SK-N-SH (cell line): Measurements from ENCODE around the gene MTA3. TPM values are rescaled to one million over a fixed set of nuclear protein-coding genes. Genes with fewer than 3 reads are reported as not detected.
"Not testable (repeated sequence)": the region's sequence is repeated elsewhere in the genome, so short reads cannot be mapped to it uniquely, and the experiment has no call there.

ENCODE experiments used
- CTCF ChIA-PET: fragments of 300-600, 350-600 bp; formaldehyde crosslinking; extraction: SDS; loops from one replicate; lab custom pipeline; 2021; lab: Yijun Ruan, JAX
- POLR2A ChIA-PET: fragments of 350-600 bp; sonication (Branson Sonifier 250); formaldehyde crosslinking; extraction: SDS; loops from one replicate; lab custom pipeline; 2020; ENCODE audit warnings: antibody characterized with exemption, inconsistent platforms; lab: Yijun Ruan, JAX
- DNase-seq: peaks from one replicate; pipeline ENCODE4 v3.0.0; 2012
- H2AFZ ChIP-seq: fragments of 200-600 bp; sonication (generic); 2 replicates; pipeline ENCODE4 v1.8.1; 2016; ENCODE audit warnings: antibody characterized with exemption, mild to moderate bottlenecking, low read depth
- H3F3A ChIP-seq: fragments of 200-600 bp; sonication (generic); replicated peaks from 2 replicates; pipeline ENCODE3; 2016; ENCODE audit warnings: antibody characterized with exemption, mild to moderate bottlenecking; ENCODE audit not compliant: insufficient read depth
- H3K27ac ChIP-seq, 2 experiments: fragments of 200-500 bp in 1 of 2; fragments of 200-600 bp in 1 of 2; sonication (Bioruptor generic) in 1 of 2; sonication (generic), shearing (Covaris generic) in 1 of 2; 2 replicates each; pipeline versions ENCODE4 v1.5.1 to v1.6.1; 2014 to 2016; ENCODE audit warnings: low read depth in 2 of 2, inconsistent platforms in 1 of 2, low read length in 1 of 2, mild to moderate bottlenecking in 1 of 2, mixed read lengths in 1 of 2
- H3K27me3 ChIP-seq: fragments of 200-600 bp; sonication (generic), shearing (Covaris generic); 2 replicates; pipeline ENCODE4 v1.6.1; 2016; ENCODE audit warnings: mixed run types; ENCODE audit not compliant: insufficient read depth
- H3K36me3 ChIP-seq, 2 experiments: fragments of 200-500 bp in 1 of 2; fragments of 200-600 bp in 1 of 2; sonication (Bioruptor generic) in 1 of 2; sonication (generic) in 1 of 2; replicated peaks in 1 of 2; 2 replicates each; pipeline versions ENCODE3 to v1.5.1; 2014 to 2016; ENCODE audit warnings: low read length in 1 of 2, mild to moderate bottlenecking in 1 of 2; ENCODE audit not compliant: insufficient read depth in 2 of 2, control insufficient read depth in 1 of 2
- H3K4me1 ChIP-seq, 2 experiments: fragments of 200-500 bp in 1 of 2; fragments of 200-600 bp in 1 of 2; sonication (Bioruptor generic) in 1 of 2; sonication (generic), shearing (Covaris generic) in 1 of 2; 2 replicates each; pipeline versions ENCODE4 v1.5.1 to v1.6.1; 2014 to 2016; ENCODE audit warnings: low read depth in 1 of 2, low read length in 1 of 2, mixed run types in 1 of 2; ENCODE audit not compliant: insufficient read depth in 2 of 2, control insufficient read depth in 1 of 2
- H3K4me2 ChIP-seq: fragments of 200-600 bp; sonication (generic), shearing (Covaris generic); 2 replicates; pipeline ENCODE4 v1.6.1; 2017; ENCODE audit warnings: mixed run types
- H3K4me3 ChIP-seq, 2 experiments: fragments of 200-500 bp in 1 of 2; fragments of 200-600 bp in 1 of 2; sonication (Bioruptor generic) in 1 of 2; sonication (generic), shearing (Covaris generic) in 1 of 2; 2 replicates each; pipeline versions ENCODE4 v1.5.1 to v1.8.1; 2014 to 2016; ENCODE audit warnings: low read depth in 2 of 2, inconsistent platforms in 1 of 2, low read length in 1 of 2, mild to moderate bottlenecking in 1 of 2, mixed read lengths in 1 of 2, moderate library complexity in 1 of 2
- H3K79me2 ChIP-seq: fragments of 200-600 bp; sonication (generic); 2 replicates; pipeline ENCODE4 v1.8.1; 2017; ENCODE audit warnings: mild to moderate bottlenecking; ENCODE audit not compliant: insufficient read depth
- H3K9ac ChIP-seq: fragments of 200-600 bp; sonication (generic); 2 replicates; pipeline ENCODE4 v1.6.1; 2017; ENCODE audit warnings: mixed run types
- H3K9me2 ChIP-seq: fragments of 200-600 bp; sonication (generic); 2 replicates; pipeline ENCODE4 v1.6.1; 2017; ENCODE audit warnings: mixed run types
- H3K9me3 ChIP-seq: fragments of 200-600 bp; sonication (generic); 2 replicates; pipeline ENCODE4 v1.6.1; 2017; ENCODE audit warnings: mixed run types, mild to moderate bottlenecking, moderate library complexity
- H4K20me1 ChIP-seq: fragments of 200-600 bp; sonication (generic); 2 replicates; pipeline ENCODE4 v1.6.1; 2017; ENCODE audit warnings: mild to moderate bottlenecking, mixed run types; ENCODE audit not compliant: insufficient read depth
- FOXM1 ChIP-seq: IDR thresholded peaks from 2 replicates; pipeline ENCODE4 v1.4.0; 2012; ENCODE audit warnings: low read depth, mild to moderate bottlenecking
- NFIC ChIP-seq: IDR thresholded peaks from 2 replicates; pipeline ENCODE4 v1.4.0; 2012; ENCODE audit warnings: borderline replicate concordance
- SIN3A ChIP-seq: IDR thresholded peaks from 2 replicates; pipeline ENCODE4 v1.6.1; 2012; ENCODE audit warnings: low read depth, mild to moderate bottlenecking, low read length, moderate library complexity, borderline replicate concordance
- WGBS: methylation state at CpG from one replicate; pipeline ENCODE4 v1.1.6; 2017; ENCODE audit warnings: low lambda C conversion rate; 5-methylcytosine and 5-hydroxymethylcytosine counted together
- polyA plus RNA-seq, 3 experiments: library from polyadenylated mRNA; depleted of rRNA; stranded (reverse); fragments of >200 nt; gene quantifications; 2 replicates each; pipeline ENCODE4 v1.2.3, GENCODE V29; 2012
- TF ChIP-seq, protein P1 (sequence below): IDR thresholded peaks from 2 replicates; pipeline ENCODE4 v1.4.0; 2012; ENCODE audit warnings: low read depth
- TF ChIP-seq, protein P2 (sequence below): fragments of 150-350 bp; IDR thresholded peaks from 2 replicates; pipeline ENCODE4 v1.6.1; 2016; ENCODE audit warnings: mild to moderate bottlenecking, low read depth, low read length
- TF ChIP-seq, protein P3 (sequence below): IDR thresholded peaks from 2 replicates; pipeline ENCODE4 v1.4.0; 2012; ENCODE audit warnings: low read depth, borderline replicate concordance

The MTA3 gene
- polyA plus RNA-seq, 1 of the 3 experiments (the other 2 are of a cell fraction) = 30.8 TPM

GRCh38 chr2:42557306-42557705, 11.1 kb upstream of the MTA3 start:
- Histone ChIP-seq H3K79me2 (no peaks in the 10 kb centered on the region), H3K9ac (no peak overlapping the region), H2AFZ (no peak overlapping the region), H3K27ac (no peak overlapping the region), H3K4me1 (no peaks in the 10 kb centered on the region), H3K9me3 (no peaks in the 10 kb centered on the region), H4K20me1 (no peaks in the 10 kb centered on the region), H3F3A (no peaks in the 10 kb centered on the region), H3K27me3 (no peaks in the 10 kb centered on the region; the same call in 1 of the 2 replicates), H3K4me3 (no peak overlapping the region)
- CTCF ChIA-PET = interaction anchor here (1.6 to 2.2 kb wide), 2 partner anchors 10 kb away, joined by 6 to 7 read pairs; no protein-coding TSS in a partner anchor
- POLR2A ChIA-PET = no interaction called here
- TF ChIP-seq SIN3A = no peak
- TF ChIP-seq, protein P1, sequence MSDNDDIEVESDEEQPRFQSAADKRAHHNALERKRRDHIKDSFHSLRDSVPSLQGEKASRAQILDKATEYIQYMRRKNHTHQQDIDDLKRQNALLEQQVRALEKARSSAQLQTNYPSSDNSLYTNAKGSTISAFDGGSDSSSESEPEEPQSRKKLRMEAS = no peak
- TF ChIP-seq, all 33 proteins: peak for 0
- DNase-seq = no peak
- Histone ChIP-seq H3K9me2 (no peaks in the 10 kb centered on the region), H3K4me2 (no peak overlapping the region), H3K36me3 (no peaks in the 10 kb centered on the region)
- 47% methylated on average over 5 of the region's 5 CpGs for WGBS

DNA sequence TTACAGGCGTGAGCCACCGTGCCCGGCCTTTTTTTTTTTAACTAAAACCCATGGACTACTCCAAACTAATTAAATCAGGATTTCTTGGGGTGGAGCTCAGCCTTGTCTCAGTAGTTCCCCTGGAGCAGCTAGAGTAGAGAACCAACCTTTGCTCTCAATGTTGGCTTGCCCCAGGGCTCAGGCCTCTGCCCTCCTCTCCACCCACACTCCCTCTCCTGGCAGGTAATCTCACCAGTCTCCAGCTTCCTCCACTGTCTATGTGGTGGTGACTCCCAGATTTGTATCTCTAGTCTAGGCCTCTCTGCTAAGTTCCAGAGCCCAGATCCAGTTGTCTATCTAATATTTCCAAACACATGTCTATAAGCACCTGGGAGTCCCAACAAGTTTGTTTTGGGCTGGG, 9.6 kb upstream of the MTA3 start:
- Histone ChIP-seq H3K9ac (no peak overlapping the region), H3K27ac (no peak overlapping the region), H3K36me3 (no peaks in the 10 kb centered on the region), H2AFZ (no peak overlapping the region), H3K27me3 (no peaks in the 10 kb centered on the region; the same call in 1 of the 2 replicates), H3K9me2 (no peaks in the 10 kb centered on the region), H4K20me1 (no peaks in the 10 kb centered on the region), H3K4me3 (no peak overlapping the region), H3K4me2 (no peak overlapping the region), H3K4me1 (no peaks in the 10 kb centered on the region), H3F3A (no peaks in the 10 kb centered on the region), H3K9me3 (no peaks in the 10 kb centered on the region), H3K79me2 (no peaks in the 10 kb centered on the region)
- TF ChIP-seq FOXM1 (no peak), NFIC (no peak)
- TF ChIP-seq, protein P2, sequence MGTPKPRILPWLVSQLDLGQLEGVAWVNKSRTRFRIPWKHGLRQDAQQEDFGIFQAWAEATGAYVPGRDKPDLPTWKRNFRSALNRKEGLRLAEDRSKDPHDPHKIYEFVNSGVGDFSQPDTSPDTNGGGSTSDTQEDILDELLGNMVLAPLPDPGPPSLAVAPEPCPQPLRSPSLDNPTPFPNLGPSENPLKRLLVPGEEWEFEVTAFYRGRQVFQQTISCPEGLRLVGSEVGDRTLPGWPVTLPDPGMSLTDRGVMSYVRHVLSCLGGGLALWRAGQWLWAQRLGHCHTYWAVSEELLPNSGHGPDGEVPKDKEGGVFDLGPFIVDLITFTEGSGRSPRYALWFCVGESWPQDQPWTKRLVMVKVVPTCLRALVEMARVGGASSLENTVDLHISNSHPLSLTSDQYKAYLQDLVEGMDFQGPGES = no peak
- TF ChIP-seq, protein P3, sequence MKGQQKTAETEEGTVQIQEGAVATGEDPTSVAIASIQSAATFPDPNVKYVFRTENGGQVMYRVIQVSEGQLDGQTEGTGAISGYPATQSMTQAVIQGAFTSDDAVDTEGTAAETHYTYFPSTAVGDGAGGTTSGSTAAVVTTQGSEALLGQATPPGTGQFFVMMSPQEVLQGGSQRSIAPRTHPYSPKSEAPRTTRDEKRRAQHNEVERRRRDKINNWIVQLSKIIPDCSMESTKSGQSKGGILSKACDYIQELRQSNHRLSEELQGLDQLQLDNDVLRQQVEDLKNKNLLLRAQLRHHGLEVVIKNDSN = no peak
- ChIA-PET CTCF (interaction anchor here (0.6 to 1.0 kb wide), 3 partner anchors 12 to 81 kb away, joined by 3 read pairs; no protein-coding TSS in a partner anchor), POLR2A (no interaction called here)
- 97% methylated on average over 3 of the region's 3 CpGs for WGBS
- DNase-seq = no peak

- H3K27me3 ChIP-seq, H3K9ac ChIP-seq, DNase-seq, H3K27ac ChIP-seq, H2AFZ ChIP-seq, POLR2A ChIA-PET, CTCF ChIA-PET, H4K20me1 ChIP-seq, H3K9me2 ChIP-seq, H3K9me3 ChIP-seq, H3K79me2 ChIP-seq, H3K36me3 ChIP-seq, H3F3A ChIP-seq, H3K4me3 ChIP-seq, H3K4me2 ChIP-seq, H3K4me1 ChIP-seq: not testable (repeated sequence)
- WGBS = 94% methylated on average over 13 of the region's 13 CpGs
These were observed 8.3 kb upstream of the MTA3 start for GRCh38 chr2:42560133-42560532.
